DMS153 (cell line): ENCODE data around the gene MRPS16.

Source experiments
- DNase-seq: peaks from one replicate; lab custom pipeline; 2025; lab: John Stamatoyannopoulos, UW

Gene MRPS16

GRCh38 chr10:73239908-73240307, 12.5 kb downstream of the MRPS16 start:
- DNase-seq, result no peak

GRCh38 chr10:73238990-73239566, 13.4 kb downstream of the MRPS16 start:
- DNase-seq, result no peak

GRCh38 chr10:73234695-73235094, 17.7 kb downstream of the MRPS16 start:
- DNase-seq, result no peak

- DNase-seq, result no peak
Observed at GRCh38 chr10:73233883-73234282, 18.6 kb downstream of the MRPS16 start.

- DNase-seq, result no peak
Observed at GRCh38 chr10:73232887-73233286, 19.6 kb downstream of the MRPS16 start.

- DNase-seq, result no peak
Observed at GRCh38 chr10:73229567-73229966, 22.9 kb downstream of the MRPS16 start.

- no peak for DNase-seq
Observed at GRCh38 chr10:73228247-73228646, 24.2 kb downstream of the MRPS16 start.

- no peak for DNase-seq
Observed at GRCh38 chr10:73226663-73227062, 25.8 kb downstream of the MRPS16 start.

- no peak for DNase-seq
Observed at GRCh38 chr10:73225518-73225917, 26.9 kb downstream of the MRPS16 start.

- DNase-seq, result no peak
Observed at GRCh38 chr10:73220989-73221388, 31.5 kb downstream of the MRPS16 start.

GRCh38 chr10:73219384-73219783, 33.1 kb downstream of the MRPS16 start:
- no peak for DNase-seq

GRCh38 chr10:73218431-73219191, 33.8 kb downstream of the MRPS16 start:
- DNase-seq, result no peak

GRCh38 chr10:73217628-73218027, 34.8 kb downstream of the MRPS16 start:
- DNase-seq, result no peak

- DNase-seq, result no peak
Observed at GRCh38 chr10:73215749-73216148, 36.7 kb downstream of the MRPS16 start.

GRCh38 chr10:73211106-73211811, 41.2 kb downstream of the MRPS16 start:
- DNase-seq, result no peak

GRCh38 chr10:73210395-73211105, 41.9 kb downstream of the MRPS16 start:
- DNase-seq, result no peak

- no peak for DNase-seq
Observed at GRCh38 chr10:73209705-73210104, 42.7 kb downstream of the MRPS16 start.

- DNase-seq, result no peak
Observed at GRCh38 chr10:73207883-73208282, 44.6 kb downstream of the MRPS16 start.

- DNase-seq, result no peak
Observed at GRCh38 chr10:73206385-73206784, 46.1 kb downstream of the MRPS16 start.

GRCh38 chr10:73205890-73206289, 46.6 kb downstream of the MRPS16 start:
- DNase-seq, result no peak

GRCh38 chr10:73205081-73205480, 47.4 kb downstream of the MRPS16 start:
- no peak for DNase-seq
